ENCODE data around the gene KNDC1.

The KNDC1 gene

DNA sequence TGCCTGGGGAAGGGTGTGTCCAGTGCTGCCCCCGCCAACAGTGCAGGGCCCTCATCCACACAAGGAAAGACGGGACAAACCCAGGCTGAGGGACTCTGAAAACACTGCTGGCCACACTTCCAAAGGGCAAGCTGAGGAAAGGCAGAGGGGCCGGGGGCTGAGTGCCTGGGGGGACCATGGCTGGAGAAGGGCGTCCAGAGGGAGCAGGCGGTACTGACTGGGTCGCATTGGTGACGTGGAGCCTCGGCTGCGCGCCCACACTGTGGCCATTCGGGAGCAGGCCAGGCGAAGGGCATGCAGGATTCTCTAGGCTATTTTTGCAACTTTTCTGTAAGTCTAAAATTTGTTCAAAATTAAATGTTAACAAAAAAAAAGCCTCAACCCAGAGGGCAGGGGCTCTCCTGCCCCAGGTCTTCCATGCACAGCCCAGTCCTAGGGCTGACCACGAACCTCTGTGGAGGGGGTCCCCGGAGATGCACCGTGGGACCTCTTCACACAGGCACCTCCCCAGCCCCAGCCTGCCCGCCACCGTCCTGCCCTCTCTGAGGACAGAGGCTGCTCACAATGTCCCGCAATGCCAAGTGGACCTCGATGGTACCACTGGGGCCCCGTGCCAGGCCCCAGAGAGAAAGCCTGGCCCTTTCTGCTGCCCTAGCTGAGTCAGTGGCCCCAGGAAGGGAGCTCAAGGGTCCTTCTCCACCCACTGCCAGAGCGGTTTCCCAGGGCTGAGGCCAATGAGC is 106.2 kb downstream of the KNDC1 start:
- no peaks in the 10 kb centered on the region for H3K27me3 ChIP-seq (ENCODE audit: low read depth, low read length)
- H3K36me3 ChIP-seq (replicated peaks; ENCODE audit: low read depth, low read length) = peaks cover 2% of the 10 kb centered on the region
- H3K4me3 ChIP-seq (ENCODE audit: low read length) = no peak overlapping the region
- H3K79me2 ChIP-seq (ENCODE audit: low read length) = no peaks in the 10 kb centered on the region
- TF ChIP-seq, protein P1, sequence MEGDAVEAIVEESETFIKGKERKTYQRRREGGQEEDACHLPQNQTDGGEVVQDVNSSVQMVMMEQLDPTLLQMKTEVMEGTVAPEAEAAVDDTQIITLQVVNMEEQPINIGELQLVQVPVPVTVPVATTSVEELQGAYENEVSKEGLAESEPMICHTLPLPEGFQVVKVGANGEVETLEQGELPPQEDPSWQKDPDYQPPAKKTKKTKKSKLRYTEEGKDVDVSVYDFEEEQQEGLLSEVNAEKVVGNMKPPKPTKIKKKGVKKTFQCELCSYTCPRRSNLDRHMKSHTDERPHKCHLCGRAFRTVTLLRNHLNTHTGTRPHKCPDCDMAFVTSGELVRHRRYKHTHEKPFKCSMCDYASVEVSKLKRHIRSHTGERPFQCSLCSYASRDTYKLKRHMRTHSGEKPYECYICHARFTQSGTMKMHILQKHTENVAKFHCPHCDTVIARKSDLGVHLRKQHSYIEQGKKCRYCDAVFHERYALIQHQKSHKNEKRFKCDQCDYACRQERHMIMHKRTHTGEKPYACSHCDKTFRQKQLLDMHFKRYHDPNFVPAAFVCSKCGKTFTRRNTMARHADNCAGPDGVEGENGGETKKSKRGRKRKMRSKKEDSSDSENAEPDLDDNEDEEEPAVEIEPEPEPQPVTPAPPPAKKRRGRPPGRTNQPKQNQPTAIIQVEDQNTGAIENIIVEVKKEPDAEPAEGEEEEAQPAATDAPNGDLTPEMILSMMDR (IDR thresholded peaks at IDR 0.05; ENCODE audit: low read depth, low read length) = no peak
- 0 out of 2 replicates have a peak, but pooled peaks cover 2% of the 10 kb centered on the region for H3K4me1 ChIP-seq (ENCODE audit: low read length)
- H4K20me1 ChIP-seq (ENCODE audit: insufficient read depth, low read length) = peaks cover 6% of the 10 kb centered on the region
- H2AFZ ChIP-seq (ENCODE audit: low read depth, low read length) = no peak overlapping the region
- no peak overlapping the region for H3K27ac ChIP-seq (ENCODE audit: low read length)
- no peak overlapping the region for H3K4me2 ChIP-seq (ENCODE audit: low read length)
- H3K9ac ChIP-seq (ENCODE audit: low read length) = no peak overlapping the region
- H3K9me3 ChIP-seq (ENCODE audit: insufficient read depth, low read length) = no peaks in the 10 kb centered on the region

DNA sequence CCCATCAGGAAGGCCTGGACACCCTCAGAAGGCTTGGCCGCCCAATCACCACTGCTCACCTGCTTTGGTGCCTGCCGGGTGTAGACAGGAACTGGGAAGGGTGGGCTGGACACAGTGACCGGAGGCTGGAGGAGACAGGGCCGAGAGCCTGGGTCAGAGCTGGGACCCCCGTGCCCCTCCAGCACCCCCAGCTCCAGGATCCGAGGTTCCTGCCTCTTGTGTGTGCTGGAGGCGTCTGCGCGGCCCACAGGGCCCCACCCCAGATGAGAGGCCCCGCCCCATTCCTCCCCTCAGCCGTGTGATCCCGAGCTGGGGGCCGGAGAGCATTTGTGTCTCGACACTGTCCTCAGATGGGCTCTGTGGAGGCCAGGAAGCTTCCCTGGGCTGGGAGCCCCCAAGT is 107.3 kb downstream of the KNDC1 start:
- Histone ChIP-seq H3K27me3 (ENCODE audit: low read depth, low read length) (no peaks in the 10 kb centered on the region), H3K9ac (ENCODE audit: low read length) (no peak overlapping the region), H3K79me2 (ENCODE audit: low read length) (no peaks in the 10 kb centered on the region), H3K36me3 (replicated peaks; ENCODE audit: low read depth, low read length) (peaks cover 2% of the 10 kb centered on the region), H3K9me3 (ENCODE audit: insufficient read depth, low read length) (no peaks in the 10 kb centered on the region), H3K4me3 (ENCODE audit: low read length) (no peak overlapping the region), H2AFZ (ENCODE audit: low read depth, low read length) (no peak overlapping the region), H4K20me1 (ENCODE audit: insufficient read depth, low read length) (peaks cover 6% of the 10 kb centered on the region), H3K4me2 (ENCODE audit: low read length) (no peak overlapping the region), H3K27ac (ENCODE audit: low read length) (no peak overlapping the region), H3K4me1 (ENCODE audit: low read length) (0 out of 2 replicates have a peak, but pooled peaks cover 2% of the 10 kb centered on the region)
- no peak for TF ChIP-seq EZH2phosphoT487 (IDR thresholded peaks at IDR 0.05; ENCODE audit: low read depth)
- TF ChIP-seq, protein P1 (IDR thresholded peaks at IDR 0.05; ENCODE audit: low read depth, low read length) = no peak

DNA sequence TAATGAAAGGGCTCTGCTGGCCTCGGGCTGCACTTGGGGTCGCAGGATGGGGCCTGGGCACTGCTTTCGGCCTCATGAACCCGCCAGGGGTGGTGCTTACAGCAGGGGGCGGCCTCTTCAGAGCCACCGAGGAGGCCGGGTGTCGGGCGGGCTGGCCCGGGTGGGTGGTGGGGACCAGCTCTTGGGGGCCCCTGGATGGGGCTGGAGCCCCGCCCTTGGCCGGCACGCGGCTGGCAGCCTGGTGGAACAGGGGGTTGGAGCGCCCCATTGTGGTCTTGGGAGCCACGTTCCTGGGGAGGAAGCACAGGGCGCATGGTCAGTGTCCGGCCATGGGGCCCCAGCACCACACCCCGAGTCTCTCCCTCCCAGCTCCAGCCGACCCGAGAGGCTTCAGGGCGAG is 107.8 kb downstream of the KNDC1 start:
- Histone ChIP-seq H4K20me1 (ENCODE audit: insufficient read depth, low read length) (peaks cover 1% of the 10 kb centered on the region; the same call in 1 of the 2 replicates), H3K9ac (ENCODE audit: low read length) (no peak overlapping the region), H3K36me3 (replicated peaks; ENCODE audit: low read depth, low read length) (peaks cover 2% of the 10 kb centered on the region), H3K79me2 (ENCODE audit: low read length) (no peaks in the 10 kb centered on the region), H3K4me3 (ENCODE audit: low read length) (no peak overlapping the region), H2AFZ (ENCODE audit: low read depth, low read length) (no peak overlapping the region), H3K9me3 (ENCODE audit: insufficient read depth, low read length) (no peaks in the 10 kb centered on the region), H3K27ac (ENCODE audit: low read length) (no peak overlapping the region), H3K27me3 (ENCODE audit: low read depth, low read length) (no peaks in the 10 kb centered on the region), H3K4me1 (ENCODE audit: low read length) (no peaks in the 10 kb centered on the region), H3K4me2 (ENCODE audit: low read length) (no peak overlapping the region)
- no peak for TF ChIP-seq EZH2phosphoT487 (IDR thresholded peaks at IDR 0.05; ENCODE audit: low read depth)
- TF ChIP-seq, protein P1 (IDR thresholded peaks at IDR 0.05; ENCODE audit: low read depth, low read length) = no peak

DNA sequence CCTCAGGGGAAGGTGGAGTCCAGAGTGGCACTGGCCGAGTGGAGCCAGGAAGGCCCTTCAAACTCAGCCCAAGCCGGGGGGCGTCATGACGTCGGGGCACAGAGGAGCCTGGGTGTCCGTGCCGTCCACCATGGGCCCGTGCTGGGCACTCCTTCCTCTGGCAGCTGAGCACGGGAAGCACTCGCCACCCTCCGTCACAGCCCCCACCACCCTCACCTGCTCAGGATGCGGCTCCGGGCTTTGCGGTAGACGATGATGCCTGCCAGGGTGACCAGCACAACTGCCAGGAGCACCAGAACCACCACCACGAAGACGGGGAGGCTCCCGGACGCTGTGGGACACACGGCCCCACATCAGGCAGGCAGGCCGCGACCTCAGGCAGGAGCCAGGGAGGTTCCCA is 108.5 kb downstream of the KNDC1 start:
- H3K4me3 ChIP-seq (ENCODE audit: low read length) = no peak overlapping the region
- no peaks in the 10 kb centered on the region for H3K27me3 ChIP-seq (ENCODE audit: low read depth, low read length)
- H3K36me3 ChIP-seq (replicated peaks; ENCODE audit: low read depth, low read length) = peaks cover 8% of the 10 kb centered on the region
- no peaks in the 10 kb centered on the region for H4K20me1 ChIP-seq (ENCODE audit: insufficient read depth, low read length)
- no peaks in the 10 kb centered on the region for H3K4me1 ChIP-seq (ENCODE audit: low read length)
- H2AFZ ChIP-seq (ENCODE audit: low read depth, low read length) = no peak overlapping the region
- no peaks in the 10 kb centered on the region for H3K79me2 ChIP-seq (ENCODE audit: low read length)
- no peak overlapping the region for H3K9ac ChIP-seq (ENCODE audit: low read length)
- H3K27ac ChIP-seq (ENCODE audit: low read length) = no peak overlapping the region
- no peaks in the 10 kb centered on the region for H3K9me3 ChIP-seq (ENCODE audit: insufficient read depth, low read length)
- TF ChIP-seq, protein P1 (IDR thresholded peaks at IDR 0.05; ENCODE audit: low read depth, low read length) = no peak
- TF ChIP-seq EZH2phosphoT487 (IDR thresholded peaks at IDR 0.05; ENCODE audit: low read depth) = no peak
- no peak overlapping the region for H3K4me2 ChIP-seq (ENCODE audit: low read length)
